Liver (tissue), 9 donors: ENCODE results near the gene SCYL3. TPM values are rescaled to one million over a fixed set of nuclear protein-coding genes. Genes with fewer than 3 reads are reported as not detected.
A peak's percentile ranks its signal among the peaks of the same experiment; 100 is the strongest.

Source experiments
- DNase-seq: peaks from one replicate; pipeline ENCODE4 v3.0.0-alpha.2; 2017; ENCODE audit warnings: low spot score
- H3K27ac ChIP-seq, 2 donors: one replicate each; pipeline ENCODE4 v1.7.0; 2013; ENCODE audit warnings: inconsistent platforms in 2 of 2, low read length in 2 of 2, control low read depth in 1 of 2, low read depth in 1 of 2, mild to moderate bottlenecking in 1 of 2
- H3K27me3 ChIP-seq, 4 donors: one replicate each; pipeline versions ENCODE4 v1.6.1 to v1.7.0; 2013; ENCODE audit warnings: low read length in 3 of 4, inconsistent platforms in 1 of 4, mild to moderate bottlenecking in 1 of 4, moderate library complexity in 1 of 4; ENCODE audit not compliant: control insufficient read depth in 4 of 4, insufficient read depth in 4 of 4
- H3K36me3 ChIP-seq, 4 donors: one replicate each; pipeline versions ENCODE4 v1.6.1 to v1.7.0; 2013; ENCODE audit warnings: low read length in 3 of 4, mild to moderate bottlenecking in 3 of 4, low read depth in 1 of 4, moderate library complexity in 1 of 4; ENCODE audit not compliant: control insufficient read depth in 4 of 4, insufficient read depth in 3 of 4
- H3K4me1 ChIP-seq, 4 donors: one replicate each; pipeline versions ENCODE4 v1.6.1 to v1.7.0; 2013; ENCODE audit warnings: low read length in 3 of 4, mild to moderate bottlenecking in 3 of 4, moderate library complexity in 1 of 4; ENCODE audit not compliant: control insufficient read depth in 4 of 4, insufficient read depth in 4 of 4
- H3K4me3 ChIP-seq, 3 donors: one replicate each; pipeline versions ENCODE4 v1.6.1 to v1.7.0; 2013; ENCODE audit warnings: low read length in 3 of 3, control low read depth in 1 of 3, low read depth in 1 of 3, mild to moderate bottlenecking in 1 of 3
- H3K9ac ChIP-seq, 2 donors: one replicate each; pipeline ENCODE4 v1.7.0; 2013; ENCODE audit warnings: low read length in 2 of 2, mild to moderate bottlenecking in 2 of 2, moderate library complexity in 2 of 2, control low read depth in 1 of 2, low read depth in 1 of 2
- H3K9me3 ChIP-seq, 4 donors: one replicate each; pipeline versions ENCODE4 v1.6.1 to v1.7.0; 2013; ENCODE audit warnings: low read length in 3 of 4; ENCODE audit not compliant: control insufficient read depth in 4 of 4
- EGR1 ChIP-seq, 2 donors: IDR thresholded peaks; 2 replicates each; pipeline ENCODE4 v1.6.1; 2016 to 2018; ENCODE audit warnings: antibody characterized with exemption in 2 of 2, low read depth in 2 of 2
- FOXA1 ChIP-seq: IDR thresholded peaks from 2 replicates; pipeline ENCODE4 v1.6.1; 2016; ENCODE audit warnings: antibody characterized with exemption
- FOXA2 ChIP-seq: IDR thresholded peaks from 2 replicates; pipeline ENCODE4 v1.6.1; 2016; ENCODE audit warnings: antibody characterized with exemption
- GABPA ChIP-seq, 2 donors: IDR thresholded peaks in 1 of 2; conservative IDR thresholded peaks in 1 of 2; 2 replicates each; pipeline ENCODE4 v1.6.1; 2016; ENCODE audit warnings: antibody characterized with exemption in 2 of 2, mild to moderate bottlenecking in 1 of 2, moderate library complexity in 1 of 2
- HNF4A ChIP-seq, 2 donors: conservative IDR thresholded peaks; 2 replicates each; pipeline ENCODE4 v1.6.1; 2016; ENCODE audit warnings: antibody characterized with exemption in 2 of 2, mild to moderate bottlenecking in 2 of 2
- HNF4G ChIP-seq: IDR thresholded peaks from 2 replicates; pipeline ENCODE4 v1.6.1; 2016; ENCODE audit warnings: antibody characterized with exemption
- JUND ChIP-seq, 2 donors: IDR thresholded peaks; 2 replicates each; pipeline ENCODE4 v1.6.1; 2016; ENCODE audit warnings: antibody characterized with exemption in 2 of 2
- NR2F2 ChIP-seq: IDR thresholded peaks from 2 replicates; pipeline ENCODE4 v1.6.1; 2016; ENCODE audit warnings: antibody characterized with exemption
- RAD21 ChIP-seq, 2 donors: IDR thresholded peaks; 2 replicates each; pipeline ENCODE4 v1.6.1; 2016; ENCODE audit warnings: antibody characterized with exemption in 2 of 2, mild to moderate bottlenecking in 2 of 2
- RXRA ChIP-seq, 2 donors: IDR thresholded peaks; 2 replicates each; pipeline ENCODE4 v1.6.1; 2017 to 2018; ENCODE audit warnings: antibody characterized with exemption in 2 of 2, mild to moderate bottlenecking in 1 of 2
- SP1 ChIP-seq: IDR thresholded peaks from 2 replicates; pipeline ENCODE4 v1.6.1; 2018; ENCODE audit warnings: antibody characterized with exemption, mild to moderate bottlenecking
- TAF1 ChIP-seq: conservative IDR thresholded peaks from 2 replicates; pipeline ENCODE4 v1.6.1; 2016; ENCODE audit warnings: antibody characterized with exemption, mild to moderate bottlenecking
- YY1 ChIP-seq: IDR thresholded peaks from 2 replicates; pipeline ENCODE4 v1.6.1; 2016; ENCODE audit warnings: antibody characterized with exemption, mild to moderate bottlenecking
- WGBS: extraction: QIAGEN DNeasy Blood & Tissue Kit; methylation state at CpG from one replicate; pipeline ENCODE4 v1.1.7; 2013; 5-methylcytosine and 5-hydroxymethylcytosine counted together
- polyA plus RNA-seq, 2 donors: library from polyadenylated mRNA; stranded (reverse) in 1 of 2; unstranded in 1 of 2; fragments of 200-250 nt in 1 of 2; fragments of >200 nt in 1 of 2; fragmentation: Nextera tagmentation in 1 of 2; extraction: Ambion mirVana in 1 of 2; gene quantifications; one replicate each; pipeline versions ENCODE4 v1.2.1 to v1.2.3, GENCODE V29; 2013 to 2015
- total RNA-seq, 2 donors: library from RNA; depleted of rRNA; stranded (reverse); fragments of >200 nt; gene quantifications; one replicate each; pipeline ENCODE4 v1.2.3, GENCODE V29; 2014
- TF ChIP-seq, protein P1 (sequence below): fragments of 150-350 bp; IDR thresholded peaks from 2 replicates; pipeline ENCODE4 v1.5.1; 2017; ENCODE audit warnings: improper control_type of control experiment, low read depth, low read length; ENCODE audit not compliant: missing input control
- TF ChIP-seq, protein P2 (sequence below): IDR thresholded peaks from 2 replicates; pipeline ENCODE4 v1.6.1; 2016; ENCODE audit warnings: antibody characterized with exemption, mild to moderate bottlenecking
- TF ChIP-seq, protein P3 (sequence below): IDR thresholded peaks from 2 replicates; pipeline ENCODE4 v1.6.1; 2016; ENCODE audit warnings: antibody characterized with exemption
- TF ChIP-seq, protein P4 (sequence below): IDR thresholded peaks from 2 replicates; pipeline ENCODE4 v1.6.1; 2016; ENCODE audit warnings: antibody characterized with exemption
- TF ChIP-seq, protein P5 (sequence below): IDR thresholded peaks from 2 replicates; pipeline ENCODE4 v1.6.1; 2016; ENCODE audit warnings: antibody characterized with exemption
- donor health status: healthy.
- donor health status: healthy.
- donor health status: healthy.
- donor health status: healthy.
- donor health status: healthy.

Gene SCYL3, protein sequence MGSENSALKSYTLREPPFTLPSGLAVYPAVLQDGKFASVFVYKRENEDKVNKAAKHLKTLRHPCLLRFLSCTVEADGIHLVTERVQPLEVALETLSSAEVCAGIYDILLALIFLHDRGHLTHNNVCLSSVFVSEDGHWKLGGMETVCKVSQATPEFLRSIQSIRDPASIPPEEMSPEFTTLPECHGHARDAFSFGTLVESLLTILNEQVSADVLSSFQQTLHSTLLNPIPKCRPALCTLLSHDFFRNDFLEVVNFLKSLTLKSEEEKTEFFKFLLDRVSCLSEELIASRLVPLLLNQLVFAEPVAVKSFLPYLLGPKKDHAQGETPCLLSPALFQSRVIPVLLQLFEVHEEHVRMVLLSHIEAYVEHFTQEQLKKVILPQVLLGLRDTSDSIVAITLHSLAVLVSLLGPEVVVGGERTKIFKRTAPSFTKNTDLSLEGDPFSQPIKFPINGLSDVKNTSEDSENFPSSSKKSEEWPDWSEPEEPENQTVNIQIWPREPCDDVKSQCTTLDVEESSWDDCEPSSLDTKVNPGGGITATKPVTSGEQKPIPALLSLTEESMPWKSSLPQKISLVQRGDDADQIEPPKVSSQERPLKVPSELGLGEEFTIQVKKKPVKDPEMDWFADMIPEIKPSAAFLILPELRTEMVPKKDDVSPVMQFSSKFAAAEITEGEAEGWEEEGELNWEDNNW
- total RNA-seq, result 10 to 100 TPM in 1 of 2 donors, 1 to 10 TPM in 1; 7.3 to 12.2 TPM
- polyA plus RNA-seq, result 1 to 10 TPM; 4.0 to 5.0 TPM

DNA sequence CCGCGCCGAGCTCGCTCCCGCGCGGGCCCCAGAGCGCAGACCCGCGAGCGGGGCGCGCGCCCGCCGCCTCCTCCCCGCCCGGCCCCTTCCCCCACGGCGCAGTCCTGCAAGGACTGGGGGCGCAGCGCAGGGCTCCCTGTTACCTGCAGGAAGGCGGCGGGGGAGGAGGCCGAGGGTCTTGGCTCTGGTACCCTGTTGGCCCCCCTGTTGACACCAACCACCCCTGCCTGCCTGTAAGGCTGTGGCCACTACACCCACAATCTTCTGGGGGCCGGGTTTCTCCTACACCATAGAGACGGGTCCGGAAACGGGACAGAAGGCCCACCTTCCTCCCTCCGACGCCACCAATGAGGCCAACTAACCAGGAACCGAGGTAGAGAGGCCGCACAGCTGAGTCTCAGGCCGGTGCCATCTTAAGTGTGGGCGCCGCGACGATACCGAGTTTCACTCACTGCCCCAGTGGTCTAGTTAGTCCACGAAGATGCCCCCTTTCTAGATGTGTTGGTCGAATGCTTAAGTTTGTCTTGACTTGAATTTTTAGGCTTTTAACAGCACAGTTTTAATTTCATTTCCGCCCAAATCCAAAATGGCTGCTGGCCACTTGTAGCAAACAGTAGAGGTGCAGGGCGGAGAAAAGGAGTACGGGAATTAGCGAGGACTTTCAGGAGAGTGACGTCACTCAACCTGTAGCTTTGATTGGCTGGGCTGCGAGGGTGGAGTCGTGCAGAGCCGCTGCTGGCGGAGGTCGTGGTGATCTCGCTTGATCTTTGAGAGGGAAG is at the start of gene SCYL3:
TSS of gene SCYL3 (minus strand) at position 252 of the 779 bp plus-strand sequence. CDS start 5,056 bp downstream, outside the sequence.
- Histone ChIP-seq H3K27me3 (no peaks in the 10 kb centered on the region), H3K4me1 (peaks cover 2 to 30% (median 21%) of the 10 kb centered on the region in 4 donors), H3K36me3 (no peaks in the 10 kb centered on the region), H3K27ac (peak within 1 kb of the TSS; percentile 84 to 92), H3K4me3 (peak within 1 kb of the TSS; percentile 80 to 89 (median 89)), H3K9me3 (no peaks in the 10 kb centered on the region), H3K9ac (peak within 1 kb of the TSS; percentile 84 to 90)
- peak; percentile 10 to 11 for TF ChIP-seq RAD21 (IDR thresholded peaks at IDR 0.05)
- TF ChIP-seq TAF1, result peak; percentile 95
- TF ChIP-seq HNF4G, result no peak
- TF ChIP-seq EGR1 (IDR thresholded peaks at IDR 0.05; ENCODE audit: low read depth in 2 of 2), result peak; percentile 44 to 45
- TF ChIP-seq SP1, result peak; percentile 87
- TF ChIP-seq, protein P1, sequence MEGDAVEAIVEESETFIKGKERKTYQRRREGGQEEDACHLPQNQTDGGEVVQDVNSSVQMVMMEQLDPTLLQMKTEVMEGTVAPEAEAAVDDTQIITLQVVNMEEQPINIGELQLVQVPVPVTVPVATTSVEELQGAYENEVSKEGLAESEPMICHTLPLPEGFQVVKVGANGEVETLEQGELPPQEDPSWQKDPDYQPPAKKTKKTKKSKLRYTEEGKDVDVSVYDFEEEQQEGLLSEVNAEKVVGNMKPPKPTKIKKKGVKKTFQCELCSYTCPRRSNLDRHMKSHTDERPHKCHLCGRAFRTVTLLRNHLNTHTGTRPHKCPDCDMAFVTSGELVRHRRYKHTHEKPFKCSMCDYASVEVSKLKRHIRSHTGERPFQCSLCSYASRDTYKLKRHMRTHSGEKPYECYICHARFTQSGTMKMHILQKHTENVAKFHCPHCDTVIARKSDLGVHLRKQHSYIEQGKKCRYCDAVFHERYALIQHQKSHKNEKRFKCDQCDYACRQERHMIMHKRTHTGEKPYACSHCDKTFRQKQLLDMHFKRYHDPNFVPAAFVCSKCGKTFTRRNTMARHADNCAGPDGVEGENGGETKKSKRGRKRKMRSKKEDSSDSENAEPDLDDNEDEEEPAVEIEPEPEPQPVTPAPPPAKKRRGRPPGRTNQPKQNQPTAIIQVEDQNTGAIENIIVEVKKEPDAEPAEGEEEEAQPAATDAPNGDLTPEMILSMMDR, result no peak
- TF ChIP-seq RXRA (IDR thresholded peaks at IDR 0.05), result peak; percentile 50 to 65
- TF ChIP-seq FOXA1, result peak; percentile 68
- TF ChIP-seq, protein P2, sequence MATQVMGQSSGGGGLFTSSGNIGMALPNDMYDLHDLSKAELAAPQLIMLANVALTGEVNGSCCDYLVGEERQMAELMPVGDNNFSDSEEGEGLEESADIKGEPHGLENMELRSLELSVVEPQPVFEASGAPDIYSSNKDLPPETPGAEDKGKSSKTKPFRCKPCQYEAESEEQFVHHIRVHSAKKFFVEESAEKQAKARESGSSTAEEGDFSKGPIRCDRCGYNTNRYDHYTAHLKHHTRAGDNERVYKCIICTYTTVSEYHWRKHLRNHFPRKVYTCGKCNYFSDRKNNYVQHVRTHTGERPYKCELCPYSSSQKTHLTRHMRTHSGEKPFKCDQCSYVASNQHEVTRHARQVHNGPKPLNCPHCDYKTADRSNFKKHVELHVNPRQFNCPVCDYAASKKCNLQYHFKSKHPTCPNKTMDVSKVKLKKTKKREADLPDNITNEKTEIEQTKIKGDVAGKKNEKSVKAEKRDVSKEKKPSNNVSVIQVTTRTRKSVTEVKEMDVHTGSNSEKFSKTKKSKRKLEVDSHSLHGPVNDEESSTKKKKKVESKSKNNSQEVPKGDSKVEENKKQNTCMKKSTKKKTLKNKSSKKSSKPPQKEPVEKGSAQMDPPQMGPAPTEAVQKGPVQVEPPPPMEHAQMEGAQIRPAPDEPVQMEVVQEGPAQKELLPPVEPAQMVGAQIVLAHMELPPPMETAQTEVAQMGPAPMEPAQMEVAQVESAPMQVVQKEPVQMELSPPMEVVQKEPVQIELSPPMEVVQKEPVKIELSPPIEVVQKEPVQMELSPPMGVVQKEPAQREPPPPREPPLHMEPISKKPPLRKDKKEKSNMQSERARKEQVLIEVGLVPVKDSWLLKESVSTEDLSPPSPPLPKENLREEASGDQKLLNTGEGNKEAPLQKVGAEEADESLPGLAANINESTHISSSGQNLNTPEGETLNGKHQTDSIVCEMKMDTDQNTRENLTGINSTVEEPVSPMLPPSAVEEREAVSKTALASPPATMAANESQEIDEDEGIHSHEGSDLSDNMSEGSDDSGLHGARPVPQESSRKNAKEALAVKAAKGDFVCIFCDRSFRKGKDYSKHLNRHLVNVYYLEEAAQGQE, result peak; percentile 70
- TF ChIP-seq, protein P3, sequence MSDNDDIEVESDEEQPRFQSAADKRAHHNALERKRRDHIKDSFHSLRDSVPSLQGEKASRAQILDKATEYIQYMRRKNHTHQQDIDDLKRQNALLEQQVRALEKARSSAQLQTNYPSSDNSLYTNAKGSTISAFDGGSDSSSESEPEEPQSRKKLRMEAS, result peak; percentile 45
- TF ChIP-seq, protein P4, sequence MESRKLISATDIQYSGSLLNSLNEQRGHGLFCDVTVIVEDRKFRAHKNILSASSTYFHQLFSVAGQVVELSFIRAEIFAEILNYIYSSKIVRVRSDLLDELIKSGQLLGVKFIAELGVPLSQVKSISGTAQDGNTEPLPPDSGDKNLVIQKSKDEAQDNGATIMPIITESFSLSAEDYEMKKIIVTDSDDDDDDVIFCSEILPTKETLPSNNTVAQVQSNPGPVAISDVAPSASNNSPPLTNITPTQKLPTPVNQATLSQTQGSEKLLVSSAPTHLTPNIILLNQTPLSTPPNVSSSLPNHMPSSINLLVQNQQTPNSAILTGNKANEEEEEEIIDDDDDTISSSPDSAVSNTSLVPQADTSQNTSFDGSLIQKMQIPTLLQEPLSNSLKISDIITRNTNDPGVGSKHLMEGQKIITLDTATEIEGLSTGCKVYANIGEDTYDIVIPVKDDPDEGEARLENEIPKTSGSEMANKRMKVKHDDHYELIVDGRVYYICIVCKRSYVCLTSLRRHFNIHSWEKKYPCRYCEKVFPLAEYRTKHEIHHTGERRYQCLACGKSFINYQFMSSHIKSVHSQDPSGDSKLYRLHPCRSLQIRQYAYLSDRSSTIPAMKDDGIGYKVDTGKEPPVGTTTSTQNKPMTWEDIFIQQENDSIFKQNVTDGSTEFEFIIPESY, result peak; percentile 94
- TF ChIP-seq, protein P5, sequence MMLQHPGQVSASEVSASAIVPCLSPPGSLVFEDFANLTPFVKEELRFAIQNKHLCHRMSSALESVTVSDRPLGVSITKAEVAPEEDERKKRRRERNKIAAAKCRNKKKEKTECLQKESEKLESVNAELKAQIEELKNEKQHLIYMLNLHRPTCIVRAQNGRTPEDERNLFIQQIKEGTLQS, result peak; percentile 64
- peak; percentile 64 to 89 for TF ChIP-seq JUND (IDR thresholded peaks at IDR 0.05)
- TF ChIP-seq YY1, result peak; percentile 100
- TF ChIP-seq HNF4A (conservative IDR thresholded peaks at IDR 0.05), result peak; percentile 27 to 56
- no peak for TF ChIP-seq FOXA2
- TF ChIP-seq NR2F2, result peak; percentile 84
- TF ChIP-seq GABPA (IDR thresholded peaks at IDR 0.05 in 1 of 2, conservative IDR thresholded peaks at IDR 0.05 in 1 of 2), result peak; percentile 69 to 87
- peak; percentile 89 for DNase-seq
- under 1% methylated on average over 52 of the region's 52 CpGs for WGBS
